HEK293 (cell line): ENCODE measurements around the gene ATP11C.

Experiments used
- CTCF ChIA-PET: fragments of 350-600 bp; formaldehyde crosslinking; extraction: SDS; loops from one replicate; lab custom pipeline; 2021; ENCODE audit warnings: antibody characterized with exemption; lab: Yijun Ruan, JAX
- POLR2A ChIA-PET: fragments of 300-600 bp; formaldehyde crosslinking; extraction: SDS; loops from one replicate; lab custom pipeline; 2020; ENCODE audit warnings: antibody characterized with exemption, inconsistent platforms; lab: Yijun Ruan, JAX
- H3K27ac ChIP-seq: fragments of 200-500 bp; sonication (Bioruptor generic); 2 replicates; pipeline ENCODE4 v1.5.1; 2014; ENCODE audit warnings: low read depth, low read length, control low read depth, inconsistent platforms; ENCODE audit errors: extremely low read depth
- H3K36me3 ChIP-seq, 2 experiments: fragments of 200-500 bp in 1 of 2; sonication (Bioruptor generic) in 1 of 2; 1 replicate in 1 of 2; 2 replicates in 1 of 2; pipeline ENCODE4 v1.5.1; 2014 to 2017; ENCODE audit warnings: inconsistent platforms in 2 of 2, low read length in 2 of 2; ENCODE audit not compliant: control insufficient read depth in 2 of 2, insufficient read depth in 1 of 2
- H3K4me1 ChIP-seq: fragments of 200-500 bp; sonication (Bioruptor generic); 2 replicates; pipeline ENCODE4 v1.5.1; 2014; ENCODE audit warnings: mild to moderate bottlenecking, low read length, inconsistent platforms; ENCODE audit not compliant: control insufficient read depth, insufficient read depth
- H3K4me3 ChIP-seq: 2 replicates; pipeline ENCODE4 v1.5.1; 2011; ENCODE audit warnings: low read depth, mild to moderate bottlenecking, control low read depth, low read length, moderate library complexity
- H3K9me3 ChIP-seq: fragments of 200-500 bp; sonication (Bioruptor generic); 2 replicates; pipeline ENCODE4 v1.5.1; 2014; ENCODE audit warnings: low read depth, low read length, inconsistent platforms; ENCODE audit not compliant: control insufficient read depth, insufficient read depth
- CTCF ChIP-seq: fragments of 450-650 bp; formaldehyde crosslinking; IDR thresholded peaks from 2 replicates; pipeline ENCODE4 v1.5.1; 2016; ENCODE audit warnings: missing biosample characterization, missing genetic modification characterization
- GLI2 ChIP-seq: fragments of 450-650 bp; formaldehyde crosslinking; IDR thresholded peaks from 2 replicates; pipeline ENCODE4; 2017; ENCODE audit warnings: missing biosample characterization, missing genetic modification characterization, low read depth, borderline replicate concordance
- KLF17 ChIP-seq: fragments of 450-650 bp; formaldehyde crosslinking; IDR thresholded peaks from 2 replicates; pipeline ENCODE4 v1.5.1; 2016; ENCODE audit warnings: missing biosample characterization, missing genetic modification characterization
- KLF8 ChIP-seq: fragments of 450-650 bp; formaldehyde crosslinking; IDR thresholded peaks from 2 replicates; pipeline ENCODE4 v1.5.1; 2016; ENCODE audit warnings: missing biosample characterization, missing genetic modification characterization
- KLF9 ChIP-seq: fragments of 450-650 bp; formaldehyde crosslinking; IDR thresholded peaks from 2 replicates; pipeline ENCODE4 v1.5.1; 2016; ENCODE audit warnings: missing biosample characterization, missing genetic modification characterization, low read depth
- PBX3 ChIP-seq: sonication (generic); formaldehyde crosslinking; IDR thresholded peaks from 2 replicates; pipeline ENCODE4 v1.8.1; 2022; ENCODE audit warnings: mild to moderate bottlenecking, moderate library complexity, missing genetic modification reagents
- SCRT2 ChIP-seq: fragments of 450-650 bp; formaldehyde crosslinking; IDR thresholded peaks from 2 replicates; pipeline ENCODE4 v1.5.1; 2016; ENCODE audit warnings: missing biosample characterization, missing genetic modification characterization
- YY2 ChIP-seq: fragments of 450-650 bp; formaldehyde crosslinking; IDR thresholded peaks from 2 replicates; pipeline ENCODE4 v1.5.1; 2016; ENCODE audit warnings: missing biosample characterization, missing genetic modification characterization
- ZFP37 ChIP-seq: fragments of 450-650 bp; formaldehyde crosslinking; IDR thresholded peaks from 2 replicates; pipeline ENCODE4 v1.5.1; 2016; ENCODE audit warnings: missing biosample characterization, missing genetic modification characterization
- ZNF138 ChIP-seq: fragments of 450-650 bp; formaldehyde crosslinking; IDR thresholded peaks from 2 replicates; pipeline ENCODE4 v1.5.1; 2016; ENCODE audit warnings: missing biosample characterization, missing genetic modification characterization, borderline replicate concordance
- ZNF16 ChIP-seq: fragments of 450-650 bp; formaldehyde crosslinking; IDR thresholded peaks from 2 replicates; pipeline ENCODE4 v1.5.1; 2016; ENCODE audit warnings: low read depth, missing biosample characterization, missing genetic modification characterization
- ZNF169 ChIP-seq: fragments of 450-650 bp; formaldehyde crosslinking; IDR thresholded peaks from 2 replicates; pipeline ENCODE4 v1.5.1; 2016; ENCODE audit warnings: missing biosample characterization, missing genetic modification characterization
- ZNF24 ChIP-seq: fragments of 450-650 bp; formaldehyde crosslinking; IDR thresholded peaks from 2 replicates; pipeline ENCODE4 v1.5.1; 2016; ENCODE audit warnings: missing biosample characterization, missing genetic modification characterization
- ZNF362 ChIP-seq: fragments of 450-650 bp; formaldehyde crosslinking; IDR thresholded peaks from 2 replicates; pipeline ENCODE4 v1.5.1; 2016; ENCODE audit warnings: missing biosample characterization, missing genetic modification characterization
- ZNF391 ChIP-seq: fragments of 450-650 bp; formaldehyde crosslinking; IDR thresholded peaks from 2 replicates; pipeline ENCODE4 v1.5.1; 2016; ENCODE audit warnings: low read depth, missing biosample characterization, missing genetic modification characterization, borderline replicate concordance
- ZNF404 ChIP-seq: fragments of 450-650 bp; formaldehyde crosslinking; IDR thresholded peaks from 2 replicates; pipeline ENCODE4 v1.5.1; 2017; ENCODE audit warnings: missing biosample characterization, missing genetic modification characterization
- ZNF449 ChIP-seq: fragments of 450-650 bp; formaldehyde crosslinking; IDR thresholded peaks from 2 replicates; pipeline ENCODE4 v1.5.1; 2017; ENCODE audit warnings: missing biosample characterization, mild to moderate bottlenecking, missing genetic modification characterization, moderate library complexity
- ZNF488 ChIP-seq: fragments of 450-650 bp; formaldehyde crosslinking; IDR thresholded peaks from 2 replicates; pipeline ENCODE4 v1.5.1; 2016; ENCODE audit warnings: missing biosample characterization, missing genetic modification characterization
- ZNF561 ChIP-seq: fragments of 450-650 bp; IDR thresholded peaks from 2 replicates; pipeline ENCODE4 v1.5.1; 2018; ENCODE audit warnings: missing biosample characterization, missing genetic modification characterization, borderline replicate concordance
- ZNF571 ChIP-seq: fragments of 450-650 bp; formaldehyde crosslinking; IDR thresholded peaks from 2 replicates; pipeline ENCODE4 v1.5.0; 2017; ENCODE audit warnings: missing biosample characterization, missing genetic modification characterization
- ZNF596 ChIP-seq: fragments of 450-650 bp; IDR thresholded peaks from 2 replicates; pipeline ENCODE4 v1.5.0; 2018; ENCODE audit warnings: missing biosample characterization, mild to moderate bottlenecking, missing genetic modification characterization, moderate library complexity
- ZNF626 ChIP-seq: fragments of 450-650 bp; sonication (Bioruptor Pico); formaldehyde crosslinking; IDR thresholded peaks from 2 replicates; pipeline ENCODE4 v1.5.1; 2018; ENCODE audit warnings: missing biosample characterization, missing genetic modification characterization, inconsistent platforms
- ZNF785 ChIP-seq: fragments of 450-650 bp; formaldehyde crosslinking; IDR thresholded peaks from 2 replicates; pipeline ENCODE4 v1.5.1; 2016; ENCODE audit warnings: missing biosample characterization, missing genetic modification characterization
- TF ChIP-seq, protein P1 (sequence below): fragments of 450-650 bp; formaldehyde crosslinking; IDR thresholded peaks from 2 replicates; pipeline ENCODE4 v1.5.1; 2016; ENCODE audit warnings: missing biosample characterization, missing genetic modification characterization, borderline replicate concordance

The ATP11C gene

DNA sequence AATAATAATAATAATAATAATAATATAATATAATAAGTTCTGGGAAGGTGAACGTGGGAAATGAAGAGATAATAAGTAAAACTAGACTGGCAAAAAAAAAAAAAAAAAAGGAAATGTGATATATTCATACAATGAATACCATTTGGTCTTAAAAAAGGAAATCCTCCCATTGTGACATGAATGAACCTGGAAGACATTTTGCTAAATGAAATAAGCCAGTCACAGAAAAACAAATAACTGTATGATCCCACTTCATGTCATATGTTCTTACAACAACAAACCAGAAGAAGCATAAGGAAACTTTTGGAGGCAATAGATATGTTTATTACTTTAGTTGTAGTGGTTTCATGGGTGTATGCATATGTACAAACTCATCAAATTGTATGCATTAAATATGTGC, 63.1 kb downstream of the ATP11C start:
- Histone ChIP-seq H3K27ac (no peak overlapping the region), H3K9me3 (no peaks in the 10 kb centered on the region; the same call in 1 of the 2 replicates), H3K36me3 (no peaks in the 10 kb centered on the region; a peak in 1 of 3 replicates), H3K4me1 (no peaks in the 10 kb centered on the region), H3K4me3 (no peak overlapping the region)
- POLR2A ChIA-PET, result no interaction called here
- CTCF ChIA-PET, result interaction anchor here (1.0 kb wide), 1 partner anchor 97 kb away, joined by 4 read pairs; no protein-coding TSS in a partner anchor
- no peak for TF ChIP-seq GLI2 (tag by site-specific recombination)
- TF ChIP-seq ZNF596 (tag by site-specific recombination), result no peak
- TF ChIP-seq PBX3 (CRISPR knock-in tag), result no peak
- no peak for TF ChIP-seq YY2
- TF ChIP-seq ZNF16 (tag by site-specific recombination), result no peak
- no peak for TF ChIP-seq KLF17 (tag by site-specific recombination)
- TF ChIP-seq, protein P1, sequence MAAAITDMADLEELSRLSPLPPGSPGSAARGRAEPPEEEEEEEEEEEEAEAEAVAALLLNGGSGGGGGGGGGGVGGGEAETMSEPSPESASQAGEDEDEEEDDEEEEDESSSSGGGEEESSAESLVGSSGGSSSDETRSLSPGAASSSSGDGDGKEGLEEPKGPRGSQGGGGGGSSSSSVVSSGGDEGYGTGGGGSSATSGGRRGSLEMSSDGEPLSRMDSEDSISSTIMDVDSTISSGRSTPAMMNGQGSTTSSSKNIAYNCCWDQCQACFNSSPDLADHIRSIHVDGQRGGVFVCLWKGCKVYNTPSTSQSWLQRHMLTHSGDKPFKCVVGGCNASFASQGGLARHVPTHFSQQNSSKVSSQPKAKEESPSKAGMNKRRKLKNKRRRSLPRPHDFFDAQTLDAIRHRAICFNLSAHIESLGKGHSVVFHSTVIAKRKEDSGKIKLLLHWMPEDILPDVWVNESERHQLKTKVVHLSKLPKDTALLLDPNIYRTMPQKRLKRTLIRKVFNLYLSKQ, result no peak
- no peak for TF ChIP-seq ZNF169 (tag by site-specific recombination)
- TF ChIP-seq ZNF404, result no peak
- TF ChIP-seq ZNF24 (tag by site-specific recombination), result no peak
- no peak for TF ChIP-seq ZNF488 (tag by site-specific recombination)
- TF ChIP-seq ZNF449 (tag by site-specific recombination), result no peak
- TF ChIP-seq ZNF362, result no peak
- TF ChIP-seq ZNF571 (tag by site-specific recombination), result no peak
- no peak for TF ChIP-seq ZNF785 (tag by site-specific recombination)
- no peak for TF ChIP-seq KLF8 (tag by site-specific recombination)
- no peak for TF ChIP-seq ZNF561 (tag by site-specific recombination)
- no peak for TF ChIP-seq ZNF391

- Histone ChIP-seq H3K9me3 (no peaks in the 10 kb centered on the region; the same call in 1 of the 2 replicates), H3K36me3 (peaks cover 0 to 4% of the 10 kb centered on the region in 2 experiments; a peak in 1 of 3 replicates), H3K4me1 (no peaks in the 10 kb centered on the region), H3K27ac (no peak overlapping the region), H3K4me3 (no peak overlapping the region)
- CTCF ChIA-PET, result interaction anchor here (0.6 to 0.7 kb wide), 2 partner anchors 11 to 555 kb away, joined by 3 to 4 read pairs; no protein-coding TSS in a partner anchor
- TF ChIP-seq ZNF138 (tag by site-specific recombination) (no peak), ZNF626 (tag by site-specific recombination) (no peak), ZFP37 (no peak), CTCF (tag by site-specific recombination) (no peak), SCRT2 (tag by site-specific recombination) (no peak), KLF9 (no peak), KLF8 (tag by site-specific recombination) (no peak)
- POLR2A ChIA-PET, result no interaction called here
Observed at GRCh38 chrX:139864640-139865039, 68.2 kb downstream of the ATP11C start.
